GM12873 (cell line): Measurements from ENCODE around the gene CREBBP.

ENCODE experiments used
- TF ChIP-seq, protein P1 (sequence below): IDR thresholded peaks from 2 replicates; pipeline ENCODE4 v1.5.1; 2012; ENCODE audit warnings: low read depth, mild to moderate bottlenecking, moderate library complexity, low read length, control low read depth; ENCODE audit not compliant: insufficient read depth; ENCODE audit errors: missing control alignments

Gene CREBBP

DNA sequence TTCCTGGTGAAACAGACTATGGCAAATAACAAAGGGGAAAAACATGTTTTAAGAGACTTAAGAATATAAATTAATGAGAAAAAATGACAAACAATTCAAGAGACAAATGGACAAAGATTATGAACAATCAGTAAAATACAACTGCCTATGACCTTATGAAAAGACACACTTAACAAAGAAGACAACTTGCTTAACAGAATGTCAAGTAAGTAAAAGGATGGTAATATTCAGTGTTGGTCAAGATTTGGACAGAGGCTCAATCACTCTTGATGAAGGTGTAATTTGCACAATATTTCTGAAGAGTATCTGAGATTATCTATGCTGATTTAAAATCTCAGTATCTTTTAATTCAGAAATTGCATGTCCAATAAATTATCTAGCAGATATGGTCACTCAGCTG, 34.4 kb downstream of the CREBBP start:
- TF ChIP-seq, protein P1, sequence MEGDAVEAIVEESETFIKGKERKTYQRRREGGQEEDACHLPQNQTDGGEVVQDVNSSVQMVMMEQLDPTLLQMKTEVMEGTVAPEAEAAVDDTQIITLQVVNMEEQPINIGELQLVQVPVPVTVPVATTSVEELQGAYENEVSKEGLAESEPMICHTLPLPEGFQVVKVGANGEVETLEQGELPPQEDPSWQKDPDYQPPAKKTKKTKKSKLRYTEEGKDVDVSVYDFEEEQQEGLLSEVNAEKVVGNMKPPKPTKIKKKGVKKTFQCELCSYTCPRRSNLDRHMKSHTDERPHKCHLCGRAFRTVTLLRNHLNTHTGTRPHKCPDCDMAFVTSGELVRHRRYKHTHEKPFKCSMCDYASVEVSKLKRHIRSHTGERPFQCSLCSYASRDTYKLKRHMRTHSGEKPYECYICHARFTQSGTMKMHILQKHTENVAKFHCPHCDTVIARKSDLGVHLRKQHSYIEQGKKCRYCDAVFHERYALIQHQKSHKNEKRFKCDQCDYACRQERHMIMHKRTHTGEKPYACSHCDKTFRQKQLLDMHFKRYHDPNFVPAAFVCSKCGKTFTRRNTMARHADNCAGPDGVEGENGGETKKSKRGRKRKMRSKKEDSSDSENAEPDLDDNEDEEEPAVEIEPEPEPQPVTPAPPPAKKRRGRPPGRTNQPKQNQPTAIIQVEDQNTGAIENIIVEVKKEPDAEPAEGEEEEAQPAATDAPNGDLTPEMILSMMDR: no peak

DNA sequence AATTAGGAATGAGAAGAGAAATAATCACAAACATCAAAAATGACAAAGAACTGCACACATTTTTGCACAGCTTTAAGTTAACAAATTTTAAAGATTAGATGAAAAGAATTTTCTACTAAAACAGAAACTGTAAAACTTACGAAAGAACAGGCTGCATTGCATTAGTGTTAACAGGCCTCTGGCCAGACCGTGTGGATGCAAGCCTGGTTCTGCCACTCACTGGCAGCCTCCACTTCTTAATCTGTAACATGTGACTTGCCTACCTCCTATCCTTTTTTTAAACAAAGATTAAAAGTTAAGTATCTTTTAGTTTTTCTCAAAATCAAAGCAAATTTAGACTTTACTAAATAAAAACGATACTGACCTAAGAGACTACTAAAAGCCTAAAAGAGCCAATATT, 37.5 kb downstream of the CREBBP start:
- TF ChIP-seq, protein P1: no peak

DNA sequence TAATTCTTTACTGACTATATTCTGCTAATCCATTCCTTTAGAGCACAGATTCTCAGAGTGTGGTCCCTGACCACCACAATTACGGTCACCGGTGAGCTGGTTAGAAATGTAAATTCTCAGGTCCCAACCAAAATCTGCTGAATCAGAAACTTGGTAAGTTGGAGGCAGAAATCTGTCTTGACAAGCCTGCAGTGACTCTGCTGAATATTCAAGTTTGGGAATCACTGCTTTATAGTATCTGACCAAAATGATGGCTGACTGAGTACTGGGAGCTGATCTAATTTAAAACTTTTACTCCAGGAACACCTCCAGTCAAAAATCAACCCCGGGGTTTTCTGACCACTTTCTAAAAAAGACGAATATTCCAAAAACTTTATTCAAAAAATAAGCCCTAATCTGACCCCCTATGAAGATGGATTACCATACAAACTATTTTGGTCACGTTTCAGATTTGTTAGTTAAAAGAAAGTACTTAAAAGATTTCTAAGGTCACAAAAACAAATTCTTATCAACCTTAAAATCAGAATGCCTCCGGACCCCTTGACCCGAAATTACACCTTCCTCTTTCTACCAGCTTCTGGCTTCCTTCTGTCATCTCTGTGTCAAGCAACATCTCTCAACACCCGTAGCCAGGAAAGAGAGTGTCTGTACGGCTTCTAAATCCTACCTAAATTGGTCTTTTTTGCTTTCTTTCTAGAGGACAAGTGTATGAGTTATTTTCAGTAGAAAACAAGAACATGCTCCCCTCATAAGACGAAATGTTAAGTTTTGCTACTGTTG, 38.6 kb downstream of the CREBBP start:
- TF ChIP-seq, protein P1: no peak

DNA sequence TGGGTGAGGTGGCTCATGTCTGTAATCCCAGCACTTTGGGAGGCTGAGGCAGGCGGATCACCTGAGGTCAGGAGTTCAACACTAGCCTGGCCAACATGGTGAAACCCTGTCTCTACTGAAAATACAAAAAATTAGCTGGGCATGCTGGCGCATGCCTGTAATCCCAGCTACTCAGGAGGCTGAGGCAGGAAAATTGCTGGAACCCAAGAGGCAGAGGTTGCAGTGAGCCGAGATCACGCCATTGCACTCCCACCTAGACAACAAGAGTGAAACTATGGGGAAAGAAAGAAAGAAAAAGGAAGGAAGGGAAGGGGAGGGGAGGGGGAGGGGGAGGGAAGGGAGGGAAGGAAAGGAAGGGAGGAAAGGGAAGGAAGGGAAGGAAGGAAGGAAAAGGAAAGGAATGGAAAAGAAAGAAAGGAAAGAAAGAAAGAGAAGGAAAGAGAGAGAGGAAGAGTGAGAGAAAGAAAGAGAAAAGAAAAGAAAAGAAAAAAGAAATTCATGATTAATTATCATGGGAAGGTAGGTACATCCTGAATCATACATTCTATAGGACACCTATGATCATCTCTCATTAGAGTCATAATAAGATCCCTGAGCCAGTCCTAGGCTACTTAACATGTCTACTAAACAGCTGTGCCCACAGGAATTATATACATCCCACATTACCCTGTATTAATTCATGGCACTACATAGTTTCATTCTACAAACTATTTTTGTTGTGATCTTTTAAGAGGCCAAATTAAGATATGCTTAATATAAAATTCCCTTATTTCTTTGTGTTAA, 40.9 kb downstream of the CREBBP start:
- TF ChIP-seq, protein P1: no peak

DNA sequence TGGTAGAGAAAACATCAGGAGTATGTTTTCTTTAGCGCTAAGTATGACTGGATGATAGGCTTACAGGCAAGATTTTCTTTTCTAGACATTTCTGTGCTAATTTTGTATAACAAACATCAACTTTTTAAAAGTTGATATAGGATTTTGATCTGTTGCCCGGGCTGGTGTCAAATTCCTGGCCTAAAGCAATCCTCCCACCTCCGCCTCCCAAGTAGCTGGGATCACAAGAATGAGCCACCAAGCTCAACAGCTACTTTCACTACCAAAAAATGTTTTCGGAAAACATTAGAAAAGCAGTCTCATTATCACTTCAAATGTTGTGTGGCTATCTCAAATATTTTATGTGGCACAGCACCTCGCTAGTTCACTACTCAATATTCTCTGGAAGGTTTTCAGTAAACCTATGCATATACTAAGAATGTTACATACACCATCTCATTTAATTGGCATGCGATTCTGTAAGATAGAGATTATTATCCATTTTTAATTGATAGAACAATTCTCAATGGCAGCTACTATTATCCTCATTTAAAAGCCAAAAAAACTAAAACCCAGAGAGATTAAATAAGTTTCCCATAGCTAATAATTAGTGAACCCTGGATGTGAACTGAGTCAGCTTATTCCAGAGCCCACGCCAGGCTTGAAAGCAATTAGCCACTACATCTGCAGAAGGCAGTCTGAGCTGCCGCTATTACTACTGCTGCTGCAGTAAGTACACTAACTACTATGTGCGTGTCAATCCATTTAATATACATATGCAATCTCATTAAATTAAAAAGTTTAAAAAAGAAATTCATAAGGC, 41.7 kb downstream of the CREBBP start:
- TF ChIP-seq, protein P1: no peak

DNA sequence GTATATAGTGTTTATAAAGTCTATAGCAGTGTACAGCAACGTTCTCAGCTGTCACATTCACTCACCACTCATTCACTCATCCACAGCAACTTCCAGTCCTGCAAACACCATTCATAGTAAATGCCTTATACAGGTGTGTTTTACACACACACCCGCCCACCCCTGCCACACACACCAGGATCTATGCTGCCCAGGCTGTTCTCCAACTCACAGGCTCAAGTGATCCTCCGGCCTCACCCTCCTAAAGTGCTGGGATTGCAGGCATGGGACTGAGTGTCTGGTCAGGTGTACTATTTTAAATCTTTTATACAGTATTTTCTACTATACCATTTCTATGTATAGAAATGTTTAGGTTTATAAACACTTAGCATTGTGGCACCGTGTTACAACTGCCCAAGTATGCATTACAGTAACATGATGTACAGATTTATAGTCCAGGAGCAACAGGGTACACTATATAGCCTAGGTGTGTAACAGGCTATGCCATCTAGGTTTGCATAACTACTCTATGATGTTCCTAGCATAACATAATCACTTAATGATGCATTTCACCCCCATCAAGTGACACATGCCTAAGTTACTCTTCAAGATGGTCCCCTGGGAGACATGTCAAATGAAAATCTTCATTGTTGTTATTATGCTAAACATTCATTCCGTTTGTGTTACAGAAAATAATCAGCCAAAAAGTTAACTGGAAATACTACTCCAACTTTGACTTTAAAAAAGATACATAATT, 42.5 kb downstream of the CREBBP start:
- TF ChIP-seq, protein P1: no peak

DNA sequence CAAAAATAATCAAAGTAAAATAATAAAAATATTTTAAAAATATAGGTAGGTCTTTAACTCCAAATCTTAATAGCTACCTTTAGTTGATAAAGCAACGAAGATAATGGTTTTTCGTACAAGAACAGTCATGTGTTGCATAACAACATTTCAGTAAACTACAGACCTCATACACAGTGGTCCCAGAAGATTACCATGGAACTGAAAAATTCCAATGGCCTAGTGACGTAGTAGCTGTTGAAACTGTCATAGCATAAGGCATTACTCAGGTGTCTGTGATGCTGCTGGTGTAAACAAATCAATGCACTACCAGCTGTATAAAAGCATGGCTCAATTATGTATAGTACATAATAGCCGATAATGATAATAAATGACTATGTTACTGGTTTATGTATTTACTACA, 43.9 kb downstream of the CREBBP start:
- TF ChIP-seq, protein P1: no peak
